Measurements from ENCODE around the gene SNORC.

Gene SNORC

GRCh38 chr2:232925153-232925820 lies 55.2 kb downstream of the SNORC start:
- no peak for DNase-seq

- DNase-seq = peak in 1 of 51 donors; percentile 21
Measured at GRCh38 chr2:232925821-232926156, 55.7 kb downstream of the SNORC start.

- DNase-seq = peak in 1 of 51 donors; percentile 34
Measured at GRCh38 chr2:232926431-232926939, 56.4 kb downstream of the SNORC start.

GRCh38 chr2:232927032-232927792 lies 57.1 kb downstream of the SNORC start:
- peak in 2 of 51 donors; percentile 5 to 16 for DNase-seq

- DNase-seq = peak in 19 of 51 donors; percentile 8 to 67 (median 29)
Measured at GRCh38 chr2:232927793-232928550, 57.9 kb downstream of the SNORC start.
